Measurements from ENCODE around the gene DHCR7. TPM values are rescaled to one million over a fixed set of nuclear protein-coding genes. Genes with fewer than 3 reads are reported as not detected.

The DHCR7 gene
- total RNA-seq, 1 donor from 2014 or later, result 9.9 TPM

- Histone ChIP-seq H3K27ac (ENCODE audit: low read depth, low read length) (no peak overlapping the region), H3K9me3 (ENCODE audit: control insufficient read depth in 3 of 3, low read length in 3 of 3) (no peaks in the 10 kb centered on the region), H3K4me1 (ENCODE audit: control insufficient read depth in 3 of 3, insufficient read depth in 3 of 3, low read length in 3 of 3) (peaks cover 21 to 41% (median 26%) of the 10 kb centered on the region in 3 donors), H3K9ac (ENCODE audit: low read depth in 1 of 3, low read length in 3 of 3) (no peak overlapping the region), H3K36me3 (ENCODE audit: control insufficient read depth in 3 of 3, insufficient read depth in 3 of 3, low read length in 3 of 3) (peaks cover 6 to 13% (median 11%) of the 10 kb centered on the region in 3 donors), H3K4me3 (ENCODE audit: low read length in 3 of 3) (no peak overlapping the region), H3K27me3 (ENCODE audit: control insufficient read depth in 3 of 3, insufficient read depth in 3 of 3, low read length in 3 of 3) (no peaks in the 10 kb centered on the region)
Observed at GRCh38 chr11:71450939-71451338, 2.7 kb upstream of the DHCR7 start.

- Histone ChIP-seq H3K36me3 (ENCODE audit: control insufficient read depth in 3 of 3, insufficient read depth in 3 of 3, low read length in 3 of 3) (peaks cover 4 to 9% (median 7%) of the 10 kb centered on the region in 3 donors), H3K9ac (ENCODE audit: low read depth in 1 of 3, low read length in 3 of 3) (no peak overlapping the region), H3K4me1 (ENCODE audit: control insufficient read depth in 3 of 3, insufficient read depth in 3 of 3, low read length in 3 of 3) (peaks cover 21 to 41% (median 26%) of the 10 kb centered on the region in 3 donors), H3K27me3 (ENCODE audit: control insufficient read depth in 3 of 3, insufficient read depth in 3 of 3, low read length in 3 of 3) (no peaks in the 10 kb centered on the region), H3K4me3 (ENCODE audit: low read length in 3 of 3) (no peak overlapping the region), H3K27ac (ENCODE audit: low read depth, low read length) (no peak overlapping the region), H3K9me3 (ENCODE audit: control insufficient read depth in 3 of 3, low read length in 3 of 3) (no peaks in the 10 kb centered on the region)
Observed at GRCh38 chr11:71450507-71450906, 2.3 kb upstream of the DHCR7 start.

GRCh38 chr11:71449596-71449995 is 1.4 kb upstream of the DHCR7 start:
- Histone ChIP-seq H3K27me3 (ENCODE audit: control insufficient read depth in 3 of 3, insufficient read depth in 3 of 3, low read length in 3 of 3) (no peaks in the 10 kb centered on the region), H3K4me1 (ENCODE audit: control insufficient read depth in 3 of 3, insufficient read depth in 3 of 3, low read length in 3 of 3) (peaks cover 21 to 41% (median 26%) of the 10 kb centered on the region in 3 donors), H3K4me3 (ENCODE audit: low read length in 3 of 3) (peak overlapping the region; percentile 88 to 98 (median 95)), H3K27ac (ENCODE audit: low read depth, low read length) (peak overlapping the region; percentile 76), H3K9me3 (ENCODE audit: control insufficient read depth in 3 of 3, low read length in 3 of 3) (no peaks in the 10 kb centered on the region), H3K36me3 (ENCODE audit: control insufficient read depth in 3 of 3, insufficient read depth in 3 of 3, low read length in 3 of 3) (peaks cover 5 to 9% (median 6%) of the 10 kb centered on the region in 3 donors), H3K9ac (ENCODE audit: low read depth in 1 of 3, low read length in 3 of 3) (peak overlapping the region; percentile 59 to 92 (median 84))

GRCh38 chr11:71447791-71448256 is 369 bp downstream of the DHCR7 start:
- H3K36me3 ChIP-seq (ENCODE audit: control insufficient read depth in 3 of 3, insufficient read depth in 3 of 3, low read length in 3 of 3), result peaks cover 14 to 25% (median 15%) of the 10 kb centered on the region in 3 donors
- H3K9me3 ChIP-seq (ENCODE audit: control insufficient read depth in 3 of 3, low read length in 3 of 3), result no peaks in the 10 kb centered on the region
- peak overlapping the region; percentile 65 to 98 (median 88) for H3K4me3 ChIP-seq (ENCODE audit: low read length in 3 of 3)
- no peaks in the 10 kb centered on the region for H3K27me3 ChIP-seq (ENCODE audit: control insufficient read depth in 3 of 3, insufficient read depth in 3 of 3, low read length in 3 of 3)
- H3K4me1 ChIP-seq (ENCODE audit: control insufficient read depth in 3 of 3, insufficient read depth in 3 of 3, low read length in 3 of 3), result peaks cover 13 to 29% (median 17%) of the 10 kb centered on the region in 3 donors
- peak overlapping the region; percentile 76 to 84 (median 80) for H3K9ac ChIP-seq (ENCODE audit: low read depth in 1 of 3, low read length in 3 of 3)
- H3K27ac ChIP-seq (ENCODE audit: low read depth, low read length), result peak overlapping the region; percentile 49

- H3K4me1 ChIP-seq (ENCODE audit: control insufficient read depth in 3 of 3, insufficient read depth in 3 of 3, low read length in 3 of 3), result peaks cover 12 to 23% (median 13%) of the 10 kb centered on the region in 3 donors
- H3K9ac ChIP-seq (ENCODE audit: low read depth in 1 of 3, low read length in 3 of 3), result peak overlapping the region; percentile 32 to 80 (median 76)
- no peaks in the 10 kb centered on the region for H3K9me3 ChIP-seq (ENCODE audit: control insufficient read depth in 3 of 3, low read length in 3 of 3)
- peaks cover 14 to 30% (median 16%) of the 10 kb centered on the region in 3 donors for H3K36me3 ChIP-seq (ENCODE audit: control insufficient read depth in 3 of 3, insufficient read depth in 3 of 3, low read length in 3 of 3)
- no peaks in the 10 kb centered on the region for H3K27me3 ChIP-seq (ENCODE audit: control insufficient read depth in 3 of 3, insufficient read depth in 3 of 3, low read length in 3 of 3)
- no peak overlapping the region for H3K27ac ChIP-seq (ENCODE audit: low read depth, low read length)
- peak overlapping the region; percentile 65 to 98 (median 88) for H3K4me3 ChIP-seq (ENCODE audit: low read length in 3 of 3)
Observed at GRCh38 chr11:71446942-71447688, 1.1 kb downstream of the DHCR7 start.

DNA sequence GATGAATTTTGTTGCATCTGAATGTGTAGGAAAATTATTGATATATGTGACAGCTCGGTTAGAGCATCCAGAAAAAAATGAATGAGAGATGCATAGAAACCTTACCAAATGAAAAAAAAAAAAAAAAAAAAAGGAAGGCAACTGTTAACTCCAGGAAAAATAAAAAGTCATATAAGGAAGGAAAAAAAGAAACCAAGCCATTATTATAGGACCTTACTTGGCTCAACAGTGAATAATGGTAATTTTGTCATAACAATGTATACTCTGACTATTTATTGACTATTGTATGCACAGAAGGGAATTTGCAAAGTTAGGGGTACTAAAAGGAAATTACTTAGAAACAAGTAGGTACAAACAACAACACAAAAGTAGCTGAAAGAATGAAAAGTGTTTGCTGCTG is 2.0 kb downstream of the DHCR7 start:
- H3K4me1 ChIP-seq (ENCODE audit: control insufficient read depth in 3 of 3, insufficient read depth in 3 of 3, low read length in 3 of 3), result peaks cover 10 to 22% (median 13%) of the 10 kb centered on the region in 3 donors
- H3K9ac ChIP-seq (ENCODE audit: low read depth in 1 of 3, low read length in 3 of 3), result no peak overlapping the region
- peaks cover 21 to 37% (median 21%) of the 10 kb centered on the region in 3 donors for H3K36me3 ChIP-seq (ENCODE audit: control insufficient read depth in 3 of 3, insufficient read depth in 3 of 3, low read length in 3 of 3)
- H3K27ac ChIP-seq (ENCODE audit: low read depth, low read length), result no peak overlapping the region
- H3K27me3 ChIP-seq (ENCODE audit: control insufficient read depth in 3 of 3, insufficient read depth in 3 of 3, low read length in 3 of 3), result no peaks in the 10 kb centered on the region
- no peaks in the 10 kb centered on the region for H3K9me3 ChIP-seq (ENCODE audit: control insufficient read depth in 3 of 3, low read length in 3 of 3)
- no peak overlapping the region for H3K4me3 ChIP-seq (ENCODE audit: low read length in 3 of 3)

- H3K27me3 ChIP-seq (ENCODE audit: control insufficient read depth in 3 of 3, insufficient read depth in 3 of 3, low read length in 3 of 3), result no peaks in the 10 kb centered on the region
- no peak overlapping the region for H3K4me3 ChIP-seq (ENCODE audit: low read length in 3 of 3)
- no peak overlapping the region for H3K27ac ChIP-seq (ENCODE audit: low read depth, low read length)
- peaks cover 30 to 46% (median 32%) of the 10 kb centered on the region in 3 donors for H3K36me3 ChIP-seq (ENCODE audit: control insufficient read depth in 3 of 3, insufficient read depth in 3 of 3, low read length in 3 of 3)
- no peaks in the 10 kb centered on the region for H3K9me3 ChIP-seq (ENCODE audit: control insufficient read depth in 3 of 3, low read length in 3 of 3)
- H3K4me1 ChIP-seq (ENCODE audit: control insufficient read depth in 3 of 3, insufficient read depth in 3 of 3, low read length in 3 of 3), result peaks cover 10 to 21% (median 13%) of the 10 kb centered on the region in 3 donors
- H3K9ac ChIP-seq (ENCODE audit: low read depth in 1 of 3, low read length in 3 of 3), result no peak overlapping the region
Observed at GRCh38 chr11:71444811-71445210, 3.4 kb downstream of the DHCR7 start.

GRCh38 chr11:71443736-71444445 is 4.3 kb downstream of the DHCR7 start:
- no peak overlapping the region for H3K4me3 ChIP-seq (ENCODE audit: low read length in 3 of 3)
- no peaks in the 10 kb centered on the region for H3K27me3 ChIP-seq (ENCODE audit: control insufficient read depth in 3 of 3, insufficient read depth in 3 of 3, low read length in 3 of 3)
- H3K36me3 ChIP-seq (ENCODE audit: control insufficient read depth in 3 of 3, insufficient read depth in 3 of 3, low read length in 3 of 3), result peaks cover 34 to 53% (median 38%) of the 10 kb centered on the region in 3 donors
- no peaks in the 10 kb centered on the region for H3K9me3 ChIP-seq (ENCODE audit: control insufficient read depth in 3 of 3, low read length in 3 of 3)
- no peak overlapping the region for H3K27ac ChIP-seq (ENCODE audit: low read depth, low read length)
- H3K4me1 ChIP-seq (ENCODE audit: control insufficient read depth in 3 of 3, insufficient read depth in 3 of 3, low read length in 3 of 3), result peaks cover 7 to 12% (median 9%) of the 10 kb centered on the region in 3 donors
- no peak overlapping the region for H3K9ac ChIP-seq (ENCODE audit: low read depth in 1 of 3, low read length in 3 of 3)

DNA sequence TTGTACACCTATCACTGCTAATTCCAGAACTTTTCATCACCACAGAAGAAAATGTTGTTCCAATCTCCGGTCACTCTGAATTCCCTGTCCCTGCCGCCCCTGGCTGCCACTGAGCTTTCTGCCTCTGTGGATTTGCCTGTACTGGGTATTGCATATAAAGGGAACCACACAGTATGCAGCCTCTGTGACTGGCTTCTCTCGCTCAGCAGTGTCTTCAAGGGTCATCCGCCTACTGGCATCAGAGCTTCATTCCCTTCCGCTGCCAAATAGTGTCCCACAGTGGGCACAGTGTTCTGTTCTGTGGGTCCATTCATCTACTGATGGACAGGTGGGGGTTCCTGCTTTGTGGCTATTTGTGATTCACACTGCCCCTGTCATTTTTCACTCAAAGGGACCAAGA is 5.3 kb downstream of the DHCR7 start:
- no peaks in the 10 kb centered on the region for H3K9me3 ChIP-seq (ENCODE audit: control insufficient read depth in 3 of 3, low read length in 3 of 3)
- no peak overlapping the region for H3K27ac ChIP-seq (ENCODE audit: low read depth, low read length)
- no peaks in the 10 kb centered on the region for H3K27me3 ChIP-seq (ENCODE audit: control insufficient read depth in 3 of 3, insufficient read depth in 3 of 3, low read length in 3 of 3)
- H3K4me3 ChIP-seq (ENCODE audit: low read length in 3 of 3), result no peak overlapping the region
- H3K4me1 ChIP-seq (ENCODE audit: control insufficient read depth in 3 of 3, insufficient read depth in 3 of 3, low read length in 3 of 3), result peaks cover 2 to 7% (median 5%) of the 10 kb centered on the region in 3 donors
- H3K9ac ChIP-seq (ENCODE audit: low read depth in 1 of 3, low read length in 3 of 3), result no peak overlapping the region
- H3K36me3 ChIP-seq (ENCODE audit: control insufficient read depth in 3 of 3, insufficient read depth in 3 of 3, low read length in 3 of 3), result peaks cover 44 to 62% (median 46%) of the 10 kb centered on the region in 3 donors

DNA sequence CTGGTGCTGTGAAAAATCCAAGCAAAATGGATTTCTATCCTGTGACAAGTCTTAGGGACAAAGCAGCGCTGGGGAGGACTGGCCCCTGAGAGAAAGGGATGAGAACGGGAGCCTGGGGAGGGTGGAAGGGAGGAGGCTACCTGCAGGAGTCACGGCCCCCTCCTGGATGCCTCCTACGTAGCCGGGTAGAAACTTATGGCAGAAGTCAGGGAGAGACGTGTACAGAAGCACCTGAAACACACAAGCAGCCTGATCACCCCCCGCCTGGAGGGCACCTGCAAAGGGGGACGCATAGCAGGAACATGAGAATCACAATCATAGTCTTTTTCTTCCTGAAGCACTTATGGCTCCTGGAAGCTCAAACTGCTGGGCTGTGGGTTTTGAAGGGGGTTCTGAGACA is 6.1 kb downstream of the DHCR7 start:
- H3K27ac ChIP-seq (ENCODE audit: low read depth, low read length), result no peak overlapping the region
- H3K9ac ChIP-seq (ENCODE audit: low read depth in 1 of 3, low read length in 3 of 3), result no peak overlapping the region
- no peaks in the 10 kb centered on the region for H3K27me3 ChIP-seq (ENCODE audit: control insufficient read depth in 3 of 3, insufficient read depth in 3 of 3, low read length in 3 of 3)
- no peaks in the 10 kb centered on the region for H3K4me1 ChIP-seq (ENCODE audit: control insufficient read depth in 3 of 3, insufficient read depth in 3 of 3, low read length in 3 of 3)
- peaks cover 45 to 68% (median 46%) of the 10 kb centered on the region in 3 donors for H3K36me3 ChIP-seq (ENCODE audit: control insufficient read depth in 3 of 3, insufficient read depth in 3 of 3, low read length in 3 of 3)
- no peak overlapping the region for H3K4me3 ChIP-seq (ENCODE audit: low read length in 3 of 3)
- H3K9me3 ChIP-seq (ENCODE audit: control insufficient read depth in 3 of 3, low read length in 3 of 3), result no peaks in the 10 kb centered on the region

Measured in skeletal muscle tissue (tissue), 4 donors.